Measurements from ENCODE around the gene ZBTB11. TPM values are rescaled to one million over a fixed set of nuclear protein-coding genes. Genes with fewer than 3 reads are reported as not detected.

Gene ZBTB11
- total RNA-seq, 1 experiment from 2014 or later: 14.8 TPM

DNA sequence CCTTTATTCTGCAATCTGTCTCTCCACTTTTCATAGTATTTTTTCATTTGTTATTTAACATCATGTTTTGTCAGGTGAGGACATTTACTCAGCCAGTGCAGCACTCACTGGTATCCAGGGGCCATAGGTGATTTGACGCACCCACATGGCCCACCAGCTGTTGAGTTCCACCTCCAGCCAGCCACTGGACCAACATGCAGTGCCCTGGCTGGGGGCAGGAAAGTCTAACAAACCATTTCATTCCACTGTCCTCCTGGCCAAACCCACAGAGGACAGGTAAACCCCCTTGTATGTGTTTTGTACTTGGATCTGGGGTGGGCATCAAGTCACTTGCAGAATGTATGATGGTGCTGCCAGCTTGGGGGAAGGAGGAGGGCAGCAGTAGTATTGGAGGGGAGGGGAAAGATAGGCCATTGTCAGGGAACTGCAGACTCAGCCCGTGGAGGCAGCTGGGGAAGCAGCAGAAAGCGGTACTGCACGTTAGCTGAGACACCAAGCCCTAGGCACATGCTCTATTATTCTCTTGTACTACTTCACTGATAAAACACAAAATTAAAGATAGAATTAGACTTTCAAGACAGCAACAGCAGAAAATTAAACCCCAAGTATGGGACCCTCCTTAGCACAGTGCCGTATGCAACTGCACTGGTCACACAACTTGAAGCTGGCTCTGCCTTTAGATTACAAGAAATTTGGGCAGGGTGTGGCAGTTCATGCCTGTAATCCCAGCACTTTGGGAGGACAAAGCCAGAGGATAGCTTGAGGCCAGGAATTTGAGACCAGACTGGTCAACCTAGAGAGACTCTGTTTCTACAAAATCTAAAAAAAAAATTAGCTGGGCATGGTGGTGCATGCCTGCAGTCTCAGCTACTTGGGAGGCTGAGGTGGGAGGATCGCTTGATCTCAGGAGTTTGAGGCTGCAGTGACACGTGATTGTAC is 25.0 kb upstream of the ZBTB11 start:
- Mint-ChIP-seq H3K4me3 (no peak overlapping the region), H3K4me1 (peaks cover 30 to 34% of the 10 kb centered on the region in 2 experiments), H3K27ac (no peak overlapping the region; a peak in 2 of 7 replicates), H3K9me3 (no peaks in the 10 kb centered on the region; a peak in 2 of 5 replicates), H3K36me3 (ENCODE audit: insufficient read depth in 1 of 3, low read depth in 3 of 3) (peaks cover 0 to 13% (median 0%) of the 10 kb centered on the region in 3 experiments; a peak in 2 of 7 replicates), H3K27me3 (ENCODE audit: low read depth) (no peaks in the 10 kb centered on the region)
- no peak overlapping the region for H3K23ac ChIP-seq (ENCODE audit: insufficient read length, low read depth, low read length)
- H3K27me3 ChIP-seq (ENCODE audit: insufficient read depth, low read length): no peaks in the 10 kb centered on the region
- H3K23me2 ChIP-seq (ENCODE audit: insufficient read length, low read depth, low read length, poor library complexity, severe bottlenecking): no peaks in the 10 kb centered on the region
- no peak overlapping the region for H2BK5ac ChIP-seq (ENCODE audit: insufficient read length, low read length)
- no peak overlapping the region for H3T11ph ChIP-seq (ENCODE audit: low read length)
- H4K8ac ChIP-seq (replicated peaks; ENCODE audit: insufficient read length, low read depth, low read length): no peak overlapping the region
- H2AK5ac ChIP-seq (ENCODE audit: insufficient read length, low read length): no peak overlapping the region
- TF ChIP-seq, protein P1, sequence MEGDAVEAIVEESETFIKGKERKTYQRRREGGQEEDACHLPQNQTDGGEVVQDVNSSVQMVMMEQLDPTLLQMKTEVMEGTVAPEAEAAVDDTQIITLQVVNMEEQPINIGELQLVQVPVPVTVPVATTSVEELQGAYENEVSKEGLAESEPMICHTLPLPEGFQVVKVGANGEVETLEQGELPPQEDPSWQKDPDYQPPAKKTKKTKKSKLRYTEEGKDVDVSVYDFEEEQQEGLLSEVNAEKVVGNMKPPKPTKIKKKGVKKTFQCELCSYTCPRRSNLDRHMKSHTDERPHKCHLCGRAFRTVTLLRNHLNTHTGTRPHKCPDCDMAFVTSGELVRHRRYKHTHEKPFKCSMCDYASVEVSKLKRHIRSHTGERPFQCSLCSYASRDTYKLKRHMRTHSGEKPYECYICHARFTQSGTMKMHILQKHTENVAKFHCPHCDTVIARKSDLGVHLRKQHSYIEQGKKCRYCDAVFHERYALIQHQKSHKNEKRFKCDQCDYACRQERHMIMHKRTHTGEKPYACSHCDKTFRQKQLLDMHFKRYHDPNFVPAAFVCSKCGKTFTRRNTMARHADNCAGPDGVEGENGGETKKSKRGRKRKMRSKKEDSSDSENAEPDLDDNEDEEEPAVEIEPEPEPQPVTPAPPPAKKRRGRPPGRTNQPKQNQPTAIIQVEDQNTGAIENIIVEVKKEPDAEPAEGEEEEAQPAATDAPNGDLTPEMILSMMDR (conservative IDR thresholded peaks at IDR 0.05): no peak
- H3K79me1 ChIP-seq (ENCODE audit: insufficient read depth, low read depth, low read length, poor library complexity, severe bottlenecking): no peaks in the 10 kb centered on the region
- H3K56ac ChIP-seq (ENCODE audit: insufficient read length, low read depth, low read length): no peak overlapping the region
- no peak overlapping the region for H3K27ac ChIP-seq (ENCODE audit: insufficient read length, low read depth, low read length)
- no peak for DNase-seq
- H3K4me1 ChIP-seq (ENCODE audit: insufficient read depth, low read length): no peaks in the 10 kb centered on the region
- WGBS (ENCODE audit: extremely low coverage, insufficient read length, low lambda C conversion rate): no CpG with 5 or more reads among the region's 7 CpGs
- no peak overlapping the region for H3K14ac ChIP-seq (ENCODE audit: insufficient read depth, low read length)
- H2BK15ac ChIP-seq (ENCODE audit: low read depth, low read length): no peak overlapping the region
- no peak overlapping the region for H3K4ac ChIP-seq (ENCODE audit: low read depth, low read length)
- no peak overlapping the region for H2AFZ ChIP-seq (ENCODE audit: low read length)
- no peak overlapping the region for H4K91ac ChIP-seq (ENCODE audit: insufficient read length, low read depth, low read length)
- no peaks in the 10 kb centered on the region for H3K79me2 ChIP-seq (ENCODE audit: insufficient read depth, low read length)
- no peak overlapping the region for H3K18ac ChIP-seq (ENCODE audit: insufficient read length, low read depth, low read length)
- H3K9me3 ChIP-seq (ENCODE audit: control insufficient read depth, low read depth, low read length): no peaks in the 10 kb centered on the region
- no peak overlapping the region for H2BK120ac ChIP-seq (ENCODE audit: low read depth, low read length, poor library complexity, severe bottlenecking)
- no peaks in the 10 kb centered on the region for H4K20me1 ChIP-seq (ENCODE audit: control insufficient read depth, insufficient read depth, insufficient read length)
- no peak overlapping the region for H2BK20ac ChIP-seq (ENCODE audit: low read depth, low read length, poor library complexity, severe bottlenecking)
- H2BK12ac ChIP-seq (ENCODE audit: insufficient read length, low read depth, low read length): no peak overlapping the region
- H3K4me2 ChIP-seq (ENCODE audit: insufficient read depth, insufficient read length, low read length): no peak overlapping the region
- H4K5ac ChIP-seq (ENCODE audit: insufficient read length, low read depth, low read length): no peak overlapping the region
- H3K9ac ChIP-seq (ENCODE audit: extremely low read depth, insufficient read length, low read length): no peak overlapping the region

Data from H9 (cell line).